HG02798 (cell line): ENCODE data around the gene DLL3.

Experiments used
- ATAC-seq: cut with Tn5 transposase; IDR thresholded peaks from one replicate; pipeline ENCODE4 v1.9.1; 2021; ENCODE audit warnings: mild to moderate bottlenecking; ENCODE audit not compliant: unreplicated experiment, poor library complexity

DLL3 gene

DNA sequence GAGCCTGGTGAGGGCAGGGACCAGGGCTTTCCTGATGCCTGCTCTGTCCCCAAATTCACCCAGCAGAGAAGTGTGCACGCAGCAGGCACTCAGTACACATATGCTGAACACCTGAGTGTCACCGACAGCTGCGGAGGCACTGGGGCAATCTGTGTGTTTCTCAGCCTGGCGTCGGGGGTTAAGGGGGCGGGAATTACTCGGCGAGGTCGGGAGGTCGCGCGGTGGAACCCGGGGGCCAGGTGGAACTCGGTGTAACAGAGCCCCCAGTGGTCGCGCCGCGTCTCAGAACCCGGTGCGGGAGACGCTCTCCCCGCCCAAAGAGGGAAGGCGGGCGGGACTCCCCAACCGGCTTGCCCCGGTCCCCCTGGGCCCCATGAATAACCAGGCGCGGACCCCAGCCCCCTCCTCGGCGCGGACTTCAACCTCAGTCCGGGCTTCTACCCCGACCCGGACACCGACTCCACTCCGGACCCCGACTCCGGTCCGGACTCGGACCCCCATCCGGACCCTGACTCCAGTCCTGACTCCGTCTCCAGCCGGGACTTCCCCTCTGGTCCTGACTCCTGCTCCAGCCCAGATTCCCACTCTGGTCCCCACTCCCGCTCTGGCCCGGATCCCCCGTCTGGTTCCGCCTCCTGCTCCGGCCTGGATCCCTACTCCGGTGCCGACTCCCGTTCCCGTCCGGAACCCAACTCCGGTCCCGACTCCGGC lies 16.2 kb downstream of the DLL3 start, which contains the start of gene SELENOV:
Gene SELENOV (plus strand): TSS at position 300 of the 711 bp plus-strand sequence. CDS start 74 bp downstream, at position 374.
- ATAC-seq, result no peak

DNA sequence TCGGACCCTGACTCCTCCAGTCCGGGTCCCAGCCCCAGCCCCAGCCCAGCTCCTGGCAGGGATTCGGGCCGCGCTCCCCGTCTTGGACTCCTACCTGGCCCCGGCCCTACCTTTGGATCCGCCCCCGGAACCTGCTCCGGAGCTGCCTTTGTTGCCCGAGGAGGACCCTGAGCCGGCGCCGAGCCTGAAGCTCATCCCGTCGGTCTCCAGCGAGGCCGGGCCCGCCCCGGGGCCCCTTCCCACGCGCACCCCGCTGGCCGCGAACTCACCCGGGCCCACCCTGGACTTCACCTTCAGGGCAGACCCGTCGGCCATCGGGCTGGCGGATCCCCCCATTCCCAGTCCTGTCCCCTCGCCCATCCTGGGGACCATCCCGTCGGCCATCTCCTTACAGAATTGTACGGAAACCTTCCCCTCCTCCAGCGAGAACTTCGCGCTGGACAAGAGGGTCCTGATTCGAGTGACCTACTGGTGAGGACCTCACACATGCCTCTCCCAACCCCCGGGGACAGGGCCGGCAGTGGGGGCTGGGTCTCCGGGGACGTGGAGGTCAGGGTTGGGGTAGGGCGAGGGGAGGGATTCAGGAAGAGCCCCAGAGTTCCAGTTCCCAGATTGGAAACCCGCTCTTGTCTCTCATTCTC lies 16.9 kb downstream of the DLL3 start:
- no peak for ATAC-seq

DNA sequence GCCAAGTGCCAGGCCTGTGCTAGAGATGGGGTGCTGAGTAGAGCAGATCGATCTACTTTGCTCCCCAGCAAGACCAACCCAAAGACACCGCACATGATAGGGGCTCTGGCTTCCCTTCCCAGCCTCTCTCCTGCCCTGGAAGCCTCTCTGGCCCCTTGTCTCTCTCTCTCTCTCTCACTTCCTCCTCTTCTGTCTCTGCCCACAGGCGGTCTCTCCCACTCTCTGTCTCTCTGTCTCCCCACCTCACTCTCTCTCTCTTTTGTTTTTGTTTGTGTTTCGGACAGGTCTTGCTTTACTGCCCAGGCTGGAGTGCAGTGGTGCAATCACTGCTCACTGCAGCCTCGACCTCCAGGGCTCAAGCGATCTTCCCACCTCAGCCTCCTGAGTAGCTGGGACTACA lies 17.5 kb downstream of the DLL3 start:
- ATAC-seq, result no peak

DNA sequence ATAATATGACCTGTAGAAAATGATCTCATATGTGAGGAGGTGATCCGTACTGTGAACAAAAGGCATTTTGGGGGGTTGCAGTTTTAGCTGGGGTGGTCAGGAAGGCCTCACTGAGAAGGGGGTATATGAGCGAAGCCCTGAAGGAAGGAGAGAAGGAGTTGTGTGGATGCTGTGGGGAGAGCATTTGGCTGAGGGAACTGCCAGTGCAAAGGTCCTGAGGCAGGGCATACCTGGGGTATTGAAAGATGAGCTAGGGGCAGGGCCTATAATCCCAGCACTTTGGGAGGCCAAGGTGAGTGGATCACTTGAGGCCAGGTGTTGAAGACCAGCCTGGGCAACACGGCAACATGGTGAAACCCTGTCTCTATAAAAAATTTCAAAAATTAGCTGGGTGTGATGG lies 18.7 kb downstream of the DLL3 start:
- ATAC-seq, result no peak

DNA sequence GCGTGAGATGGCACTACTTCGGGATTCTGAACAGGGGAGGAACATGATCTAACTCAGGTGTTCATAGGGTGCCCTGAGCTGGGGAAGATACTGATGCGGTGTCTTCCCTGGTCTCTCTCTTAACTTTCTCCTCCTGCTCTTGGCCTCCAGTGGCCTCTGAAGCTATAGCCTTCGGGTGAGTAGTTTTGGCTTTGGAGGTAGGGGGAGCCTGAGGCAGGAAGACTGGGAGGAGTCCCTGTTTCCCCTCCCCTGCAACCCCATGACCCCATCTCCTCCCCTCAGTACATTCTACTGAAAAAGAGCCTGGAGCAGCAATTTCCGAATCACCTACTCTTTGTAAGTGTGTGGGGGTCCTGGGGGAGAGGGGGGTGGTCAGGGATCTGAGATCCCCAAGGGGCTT lies 19.7 kb downstream of the DLL3 start:
- no peak for ATAC-seq

DNA sequence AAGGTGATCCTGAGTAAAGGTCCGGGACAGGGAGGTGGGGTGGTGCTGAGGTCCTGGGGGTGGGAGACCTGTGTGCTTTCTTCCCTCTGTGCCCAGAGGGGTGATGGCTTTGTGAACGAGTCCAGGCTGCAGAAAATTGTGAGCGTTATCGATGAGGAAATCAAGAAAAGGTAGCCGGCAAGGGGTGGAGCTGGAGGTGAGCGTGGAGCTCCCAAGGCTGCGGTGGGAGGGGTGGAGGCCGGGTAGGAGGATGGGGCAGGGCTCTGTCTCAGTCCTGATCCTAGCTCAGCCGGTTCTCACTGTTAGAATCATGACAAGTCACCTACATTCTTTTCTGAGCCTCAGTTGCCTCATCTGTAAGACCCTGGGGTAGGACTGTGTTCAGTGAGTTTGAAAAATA lies 20.2 kb downstream of the DLL3 start:
- ATAC-seq, result no peak

DNA sequence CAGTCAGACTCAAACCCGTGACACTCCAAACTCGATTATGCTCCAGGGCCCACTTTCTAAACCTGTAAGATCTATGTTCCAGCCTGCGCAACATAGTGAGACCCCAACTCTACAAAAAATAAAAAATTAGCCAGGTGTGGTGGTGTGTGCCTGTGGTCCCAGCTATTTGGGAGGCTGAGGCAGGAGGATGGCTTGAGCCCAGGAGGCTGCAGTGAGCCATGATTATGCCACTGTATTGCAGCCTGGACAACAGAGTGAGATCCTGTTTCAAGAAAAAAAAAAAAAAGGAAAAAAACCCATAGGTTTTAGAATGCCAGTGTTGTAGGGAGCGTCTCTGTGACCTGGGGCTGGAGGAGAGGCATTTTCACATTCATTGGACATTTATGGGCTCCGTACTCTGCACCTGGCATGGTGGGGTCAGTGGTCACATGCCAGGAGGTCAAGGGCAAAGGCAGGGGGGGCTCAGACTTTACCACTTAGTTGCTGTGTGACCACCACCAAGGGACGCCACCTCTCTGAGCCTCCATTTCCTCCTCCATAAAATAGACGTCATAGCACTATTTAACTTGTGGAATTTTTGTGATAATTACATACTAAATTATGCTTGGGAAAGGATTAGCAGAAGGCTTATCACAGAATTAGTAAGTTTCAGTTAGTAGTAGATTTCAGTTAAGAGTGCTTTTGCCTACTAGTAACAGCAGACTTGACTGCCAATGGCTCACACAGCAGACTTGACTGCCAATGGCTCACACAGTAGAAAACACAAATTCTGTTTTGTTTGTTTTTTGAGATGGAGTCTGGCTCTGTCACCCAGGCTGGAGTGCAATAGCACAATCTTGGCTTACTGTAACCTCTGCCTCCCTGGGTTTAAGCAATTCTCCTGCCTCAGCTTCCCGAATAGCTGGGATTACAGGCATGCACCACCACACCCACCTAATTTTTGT lies 22.1 kb downstream of the DLL3 start:
- no peak for ATAC-seq

DNA sequence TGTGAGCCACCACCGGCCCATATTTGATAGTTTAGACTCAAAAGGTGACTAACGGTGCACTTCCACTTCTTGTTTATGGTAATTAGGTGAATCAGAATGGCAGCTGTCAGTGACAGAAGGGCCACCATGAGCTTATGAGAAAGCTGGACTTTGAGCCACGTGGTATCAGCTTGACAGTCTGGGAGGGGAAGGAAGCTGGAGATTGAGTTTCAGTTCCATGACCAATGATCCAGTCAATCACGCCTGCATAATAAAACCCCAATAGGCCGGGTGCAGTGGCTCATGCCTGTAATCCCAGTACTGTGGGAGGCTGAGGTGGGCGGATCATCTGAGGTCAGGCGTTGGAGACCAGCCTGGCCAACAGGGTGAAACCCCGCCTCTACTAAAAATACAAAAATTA lies 25.7 kb downstream of the DLL3 start:
- ATAC-seq, result no peak

DNA sequence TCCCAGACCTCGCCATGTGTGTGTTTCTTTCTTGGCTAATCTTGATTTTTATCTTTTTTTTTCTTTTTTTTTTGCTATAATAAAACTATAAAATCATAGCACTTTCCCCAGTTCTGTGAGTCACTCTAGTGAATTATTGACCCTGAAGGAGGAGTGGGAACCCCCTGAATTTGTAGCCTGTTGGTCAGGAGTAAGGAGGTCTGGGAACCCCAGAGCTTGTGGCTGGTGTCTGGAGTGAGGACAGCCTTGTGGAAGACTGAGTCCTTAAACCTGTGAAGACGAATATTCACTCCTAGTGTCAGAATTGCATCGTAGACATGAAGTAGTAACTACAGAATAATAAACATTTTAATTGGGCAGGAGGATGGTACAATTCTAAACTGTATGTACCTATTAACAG lies 26.5 kb downstream of the DLL3 start:
- no peak for ATAC-seq

DNA sequence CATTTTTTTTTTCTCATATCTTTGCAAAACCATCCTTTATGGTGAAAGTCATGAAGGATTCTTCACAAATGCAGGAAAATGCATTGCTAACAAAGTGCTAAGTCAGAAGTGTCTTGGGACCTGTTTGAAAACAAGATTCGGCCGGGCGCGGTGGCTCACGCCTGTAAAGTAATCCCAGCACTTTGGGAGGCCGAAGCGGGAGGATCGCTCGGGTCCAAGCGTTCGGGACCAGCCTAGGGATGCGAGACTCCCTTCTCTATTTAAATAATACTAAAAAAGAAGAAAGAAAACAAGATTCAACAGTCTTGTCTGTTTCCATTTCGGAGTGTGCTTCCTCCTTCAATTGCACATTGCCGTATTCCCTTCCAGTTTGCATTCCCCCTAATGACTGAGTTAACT lies 33.1 kb downstream of the DLL3 start:
- no peak for ATAC-seq

DNA sequence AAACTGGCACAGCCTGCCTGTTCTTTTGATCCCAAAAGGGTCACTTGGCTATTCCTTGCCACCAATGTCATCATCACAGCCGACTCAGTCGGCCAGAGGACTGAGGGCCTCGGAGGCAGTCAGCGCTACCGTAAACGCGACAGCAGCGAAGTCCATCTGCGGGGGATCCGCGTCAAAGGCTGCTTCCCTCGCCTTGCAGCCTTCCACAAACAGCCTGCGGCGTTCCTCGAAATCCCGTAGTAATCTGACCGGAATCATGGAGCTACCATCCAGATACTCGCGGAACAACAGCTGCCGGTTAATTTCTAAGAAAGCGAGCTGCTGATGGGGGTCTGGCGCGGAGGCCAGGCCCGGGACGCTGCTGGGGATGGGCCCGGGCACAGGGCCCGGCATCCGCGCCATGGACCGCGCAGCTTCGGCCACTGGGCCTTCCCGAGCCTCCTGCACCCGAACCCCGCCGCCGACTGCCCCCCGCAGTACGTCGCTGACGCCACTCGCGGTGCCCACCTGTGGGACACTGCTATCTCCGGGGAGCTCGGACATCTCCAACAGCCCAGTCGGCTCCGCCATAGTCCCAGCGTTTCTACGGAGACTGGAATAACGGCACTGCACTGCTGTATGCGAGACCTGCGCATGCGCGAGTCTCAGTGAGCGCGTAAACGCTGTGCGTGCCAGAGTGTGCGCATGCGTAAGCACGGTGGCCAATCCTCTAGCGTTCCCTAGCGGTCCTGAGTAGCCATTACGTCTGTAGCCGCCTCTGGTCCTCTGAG lies 33.7 kb downstream of the DLL3 start, which contains the start of gene EID2B:
Gene EID2B (minus strand): TSS at position 620 of the 770 bp plus-strand sequence. CDS start 50 bp downstream, at position 570.
- ATAC-seq, result peak; percentile 96

DNA sequence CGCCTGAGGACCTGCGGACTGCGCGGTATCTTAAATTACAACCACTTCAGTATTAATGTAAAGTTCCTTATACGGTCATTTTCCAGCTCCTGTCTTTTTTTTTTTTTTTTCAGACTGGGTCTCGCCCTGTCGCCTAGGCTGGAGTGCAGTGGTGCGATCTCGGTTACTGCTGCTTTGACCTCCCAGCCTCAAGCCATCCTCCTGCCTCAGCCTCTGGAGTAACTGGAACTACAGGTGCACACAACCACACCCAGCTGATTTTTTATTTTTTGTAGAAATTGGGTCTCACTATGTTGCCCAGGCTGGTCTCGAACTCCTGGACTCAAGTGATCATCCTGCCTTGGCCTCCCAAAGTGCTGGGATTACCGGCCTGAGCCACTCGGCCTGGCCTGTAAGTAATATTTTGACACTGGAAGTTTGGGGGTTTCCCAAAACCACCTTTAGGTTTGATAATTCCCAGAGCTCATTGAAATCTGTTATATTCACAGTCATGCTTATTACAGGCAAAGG lies 34.3 kb downstream of the DLL3 start:
- ATAC-seq, result no peak

DNA sequence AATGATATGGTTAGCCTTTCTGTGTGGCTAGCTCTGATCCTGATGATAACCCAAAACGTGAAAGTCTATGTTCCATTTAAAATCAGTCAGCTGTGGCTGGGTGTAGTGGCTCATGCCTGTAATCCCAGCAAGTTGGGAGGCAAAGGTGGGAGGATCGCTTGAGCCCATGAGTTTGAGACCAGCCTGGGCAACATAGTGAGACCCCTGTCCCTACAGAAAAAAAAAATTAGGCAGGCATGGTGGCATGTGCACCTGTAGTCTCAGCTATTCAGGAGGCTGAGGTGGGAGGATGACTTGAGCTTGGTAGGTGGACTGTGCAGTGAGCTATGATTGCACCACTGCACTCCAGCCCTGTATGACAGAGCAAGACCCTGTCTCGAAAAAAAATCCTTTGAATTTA lies 35.0 kb downstream of the DLL3 start:
- no peak for ATAC-seq

DNA sequence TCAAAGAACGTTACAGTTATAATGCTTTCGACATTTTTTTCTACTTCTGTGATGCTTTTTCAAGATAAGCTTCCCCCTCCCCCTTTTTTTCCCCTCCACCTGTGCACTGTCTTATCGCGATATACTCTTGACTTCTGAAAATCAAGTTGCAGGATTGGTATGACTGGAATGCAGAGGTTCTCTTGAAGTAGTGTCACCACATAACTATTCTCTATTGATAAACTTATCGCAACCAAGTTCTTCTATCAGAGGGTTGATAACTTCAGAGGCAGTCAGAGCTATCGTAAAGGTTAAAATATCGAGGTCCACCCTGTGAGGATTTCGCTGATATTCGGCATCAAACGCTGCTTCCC lies 40.4 kb downstream of the DLL3 start:
- ATAC-seq, result no peak

DNA sequence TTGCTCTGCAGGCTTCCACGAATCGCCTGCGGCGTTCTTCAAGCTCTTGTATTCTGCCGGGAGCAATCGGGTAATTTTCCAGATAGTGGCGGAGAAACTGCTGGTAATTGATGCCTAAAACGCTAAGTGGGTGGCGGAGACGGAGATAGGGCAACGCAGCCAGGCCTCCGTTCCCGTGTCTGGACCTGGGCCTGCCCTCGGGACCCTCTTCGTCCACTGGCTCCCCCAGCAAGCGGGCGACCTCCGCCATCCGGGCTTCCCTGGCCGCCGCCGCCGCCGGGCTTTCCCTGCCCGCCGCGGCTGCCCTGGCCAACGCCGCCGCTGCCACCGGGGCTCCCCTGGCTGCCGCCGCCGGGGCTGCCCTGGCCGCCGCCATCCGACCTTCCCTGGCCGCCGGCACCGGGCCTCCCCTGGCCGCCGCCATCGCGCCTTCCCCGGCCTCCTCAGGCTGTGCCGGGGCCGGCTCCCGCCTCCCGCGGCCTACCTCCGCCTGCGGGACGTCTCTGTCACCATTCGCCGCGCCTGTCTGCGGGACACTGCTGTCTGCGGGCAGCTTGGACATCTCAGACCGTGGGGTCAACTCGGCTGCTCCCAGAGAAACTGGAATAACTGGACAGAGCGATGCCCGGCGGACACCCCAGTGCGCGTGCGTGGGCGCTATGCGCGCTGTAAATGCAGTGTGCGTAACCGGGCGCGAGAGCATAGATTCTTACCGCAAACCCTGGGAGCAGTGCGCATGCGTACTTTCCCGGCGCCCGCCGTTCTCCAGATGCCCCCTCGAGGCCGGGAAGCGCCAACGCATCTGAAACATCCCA lies 41.0 kb downstream of the DLL3 start, which contains the start of gene EID2:
Gene EID2 (minus strand): TSS at position 644 of the 815 bp plus-strand sequence. CDS start 82 bp downstream, at position 562.
- ATAC-seq, result peak; percentile 93

DNA sequence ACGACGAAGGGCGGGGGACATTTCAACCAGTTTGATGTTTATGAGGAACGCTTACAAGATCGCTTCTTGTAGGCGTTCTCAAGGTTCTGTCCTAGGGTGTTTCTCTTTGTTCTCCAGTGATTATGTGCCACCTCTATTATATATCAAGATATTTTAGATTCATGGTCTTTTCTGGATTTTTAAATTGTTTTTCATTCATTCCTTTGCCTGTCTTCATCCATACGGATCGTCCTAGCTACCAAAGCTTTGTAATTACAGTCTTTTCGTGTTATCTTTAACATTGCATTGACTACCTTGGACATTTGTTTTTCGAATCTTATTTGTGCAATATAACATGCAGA lies 41.6 kb downstream of the DLL3 start:
- no peak for ATAC-seq

DNA sequence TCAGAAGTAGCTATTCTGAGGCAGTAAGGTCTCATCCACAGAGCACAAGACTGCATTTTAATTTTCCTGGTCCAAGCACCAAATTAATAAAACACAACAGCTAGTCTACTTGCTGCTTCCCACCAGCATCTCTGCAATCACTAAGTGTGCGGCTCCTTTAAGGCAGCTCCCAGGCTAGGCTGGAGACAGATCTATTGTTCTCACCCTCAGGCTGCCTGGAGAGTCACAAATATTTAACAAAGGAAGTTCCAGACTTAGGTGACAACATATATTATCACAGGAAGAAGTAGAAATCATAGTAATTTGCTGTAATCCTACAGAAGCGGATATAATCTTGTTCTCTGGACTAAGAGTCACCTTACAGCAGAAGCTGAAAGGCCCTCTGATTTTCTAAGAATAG lies 43.5 kb downstream of the DLL3 start:
- no peak for ATAC-seq

DNA sequence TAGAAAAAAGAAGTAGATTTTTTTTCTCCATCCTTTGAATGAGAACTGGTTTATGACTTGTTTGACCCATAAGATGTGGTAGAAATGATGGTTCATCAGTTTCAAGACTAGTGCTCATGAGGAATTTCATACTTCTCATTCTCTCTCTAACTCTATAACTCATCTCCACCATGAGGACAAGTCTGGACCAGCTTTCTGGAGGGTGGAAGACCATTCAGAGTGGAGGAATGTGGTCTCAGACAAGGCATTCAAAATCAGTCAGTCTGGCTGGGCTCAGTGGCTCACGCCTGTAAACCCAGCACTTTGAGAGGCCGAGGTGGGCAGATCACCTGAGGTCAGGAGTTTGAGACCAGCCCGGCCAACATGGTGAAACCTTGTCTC lies 44.7 kb downstream of the DLL3 start:
- ATAC-seq, result no peak

DNA sequence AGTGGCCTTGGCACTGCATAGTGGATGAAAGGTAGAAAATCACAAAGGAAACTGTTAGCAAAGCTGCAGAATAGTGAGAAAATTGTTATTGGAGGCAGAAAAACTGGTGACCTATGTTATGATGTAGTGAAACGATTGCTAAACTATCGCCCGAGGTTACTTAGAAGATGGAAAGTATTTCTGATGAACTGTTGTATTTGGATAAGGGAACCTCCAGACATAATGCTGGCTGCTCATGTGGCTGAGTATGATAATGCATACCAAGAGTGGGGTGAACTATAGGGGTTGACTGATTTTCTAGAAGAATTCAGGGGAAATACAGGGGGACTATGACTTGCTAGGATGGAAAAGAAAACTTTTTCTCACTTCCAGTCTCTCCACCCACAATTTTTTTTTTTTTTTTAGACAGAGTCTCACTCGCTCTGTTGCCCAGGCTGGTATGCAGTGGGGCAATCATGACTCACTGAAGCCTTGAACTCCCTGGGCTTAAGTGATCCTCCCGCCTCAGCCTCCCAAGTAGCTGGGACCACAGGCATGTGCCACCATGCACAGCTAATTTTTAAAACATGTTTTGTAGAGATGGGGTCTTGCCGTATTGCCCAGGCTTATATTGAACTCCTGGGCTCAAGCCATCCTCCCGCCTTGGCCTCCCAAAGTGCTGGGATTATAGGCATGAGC lies 45.6 kb downstream of the DLL3 start:
- no peak for ATAC-seq
